ENCODE data around the gene NR1I2. TPM values are rescaled to one million over a fixed set of nuclear protein-coding genes. Genes with fewer than 3 reads are reported as not detected.

The NR1I2 gene
- total and polyA plus RNA-seq, 2 donors (not counting 3 experiments of a cell fraction or from before 2014, with no cell fraction given) = 0.03 TPM; not detected in 1

- H3K9me1 ChIP-seq (replicated peaks; ENCODE audit: control insufficient read depth, extremely low read depth, insufficient read depth, low read length) = no peaks in the 10 kb centered on the region
- no peak overlapping the region for H3K9ac ChIP-seq (replicated peaks; ENCODE audit: extremely low read depth, insufficient read depth, low read length)
- no peaks in the 10 kb centered on the region for H3K9me3 ChIP-seq (replicated peaks; ENCODE audit: control insufficient read depth, insufficient read depth, low read length)
- ChIA-PET CTCF (no interaction called here), POLR2A (no interaction called here)
- H3K27me3 ChIP-seq (ENCODE audit: control insufficient read depth in 2 of 2, insufficient read depth in 2 of 2, low read length in 2 of 2) = no peaks in the 10 kb centered on the region
- dilution Hi-C loops (cut with MboI; ENCODE audit: extremely low pct_ligation_motif_present, low sequenced_read_pairs) (no loop called here), intact Hi-C loops (cut with micrococcal nuclease) (no loop called here)
- TF ChIP-seq JUN (IDR thresholded peaks at IDR 0.05; ENCODE audit: borderline replicate concordance, insufficient read depth, insufficient read length, low read depth) = no peak
- no peak for TF ChIP-seq EZH2 (IDR thresholded peaks at IDR 0.05; ENCODE audit: borderline replicate concordance, low read depth, low read length, severe bottlenecking)
- no peak for TF ChIP-seq GATA2 (IDR thresholded peaks at IDR 0.05; ENCODE audit: insufficient read depth, insufficient read length, low read depth, low read length)
- TF ChIP-seq FOS (IDR thresholded peaks at IDR 0.05; ENCODE audit: borderline replicate concordance, insufficient read depth, low read length) = no peak
- TF ChIP-seq MYC (IDR thresholded peaks at IDR 0.05; ENCODE audit: low read depth, low read length) = no peak
- TF ChIP-seq POLR2A (IDR thresholded peaks at IDR 0.05; ENCODE audit: low read depth, low read length) = no peak
- no peak for TF ChIP-seq POLR2AphosphoS5 (IDR thresholded peaks at IDR 0.05; ENCODE audit: insufficient read depth, low read depth, low read length)
- TF ChIP-seq CTCF (IDR thresholded peaks at IDR 0.05; ENCODE audit: extremely low read depth in 1 of 2, insufficient read depth in 1 of 2, low read depth in 1 of 2, low read length in 2 of 2) = no peak
- TF ChIP-seq, protein P1, sequence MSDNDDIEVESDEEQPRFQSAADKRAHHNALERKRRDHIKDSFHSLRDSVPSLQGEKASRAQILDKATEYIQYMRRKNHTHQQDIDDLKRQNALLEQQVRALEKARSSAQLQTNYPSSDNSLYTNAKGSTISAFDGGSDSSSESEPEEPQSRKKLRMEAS (IDR thresholded peaks at IDR 0.05; ENCODE audit: insufficient read depth, insufficient read length) = no peak
- H3K36me3 ChIP-seq (ENCODE audit: control insufficient read depth in 2 of 2, extremely low read depth in 1 of 2, insufficient read depth in 2 of 2, low read length in 2 of 2) = no peaks in the 10 kb centered on the region
- FAIRE-seq (no peak), DNase-seq (ENCODE audit: low read depth, low spot score) (no peak)
- no peaks in the 10 kb centered on the region for H4K20me1 ChIP-seq (replicated peaks; ENCODE audit: control insufficient read depth, extremely low read depth, insufficient read depth, low read length)
- no peak overlapping the region for H3K4me2 ChIP-seq (ENCODE audit: insufficient read depth, low read length)
- no peak overlapping the region for H2AFZ ChIP-seq (ENCODE audit: low read depth, low read length)
- no peak overlapping the region for H3K4me3 ChIP-seq (replicated peaks in 1 of 3; ENCODE audit: insufficient read depth in 1 of 3, low read depth in 1 of 3, low read length in 3 of 3)
- peaks cover 3% of the 10 kb centered on the region for H3K4me1 ChIP-seq (ENCODE audit: control insufficient read depth, extremely low read depth, insufficient read depth, low read length)
- BruUV-seq (replicated peaks) = no TSS peak
- no peak overlapping the region for H3K27ac ChIP-seq (ENCODE audit: insufficient read depth, low read depth, low read length)
- no peaks in the 10 kb centered on the region for H3K79me2 ChIP-seq (ENCODE audit: control insufficient read depth, insufficient read depth, low read length)
Measured at GRCh38 chr3:119790369-119790768, 8.5 kb downstream of the NR1I2 start.
